Large intestine (tissue), 3 donors: Measurements from ENCODE around the gene MEAK7. TPM values are rescaled to one million over a fixed set of nuclear protein-coding genes. Genes with fewer than 3 reads are reported as not detected.

Source experiments
- DNase-seq, 2 donors: peaks; one replicate each; pipeline versions ENCODE4 v3.0.0 to v3.0.0-alpha.2; 2013
- H3K27ac ChIP-seq: one replicate; pipeline ENCODE4 v1.5.1; 2013; ENCODE audit warnings: low read length
- H3K27me3 ChIP-seq: 2 replicates; pipeline ENCODE4 v1.6.1; 2013; ENCODE audit warnings: low read length; ENCODE audit not compliant: control insufficient read depth, insufficient read depth
- H3K36me3 ChIP-seq: 2 replicates; pipeline ENCODE4 v1.6.1; 2013; ENCODE audit warnings: low read length; ENCODE audit not compliant: control insufficient read depth, insufficient read depth
- H3K4me1 ChIP-seq: one replicate; pipeline ENCODE4 v1.6.1; 2013; ENCODE audit warnings: low read length; ENCODE audit not compliant: control insufficient read depth, insufficient read depth
- H3K4me3 ChIP-seq: one replicate; pipeline ENCODE4 v1.5.1; 2013; ENCODE audit warnings: low read length
- H3K9me3 ChIP-seq: one replicate; pipeline ENCODE4 v1.6.1; 2013; ENCODE audit warnings: mild to moderate bottlenecking, low read depth, low read length, moderate library complexity; ENCODE audit not compliant: control insufficient read depth
- WGBS: methylation state at CpG from one replicate; pipeline ENCODE4 v1.1.5; 2013; ENCODE audit warnings: low lambda C conversion rate; ENCODE audit not compliant: insufficient coverage; 5-methylcytosine and 5-hydroxymethylcytosine counted together
- polyA plus RNA-seq: library from polyadenylated mRNA; unstranded; fragments of 120-200 nt; gene quantifications from one replicate; pipeline ENCODE4 v1.2.1, GENCODE V29; 2013

MEAK7 gene
- polyA plus RNA-seq, 1 donor: 9.0 TPM

DNA sequence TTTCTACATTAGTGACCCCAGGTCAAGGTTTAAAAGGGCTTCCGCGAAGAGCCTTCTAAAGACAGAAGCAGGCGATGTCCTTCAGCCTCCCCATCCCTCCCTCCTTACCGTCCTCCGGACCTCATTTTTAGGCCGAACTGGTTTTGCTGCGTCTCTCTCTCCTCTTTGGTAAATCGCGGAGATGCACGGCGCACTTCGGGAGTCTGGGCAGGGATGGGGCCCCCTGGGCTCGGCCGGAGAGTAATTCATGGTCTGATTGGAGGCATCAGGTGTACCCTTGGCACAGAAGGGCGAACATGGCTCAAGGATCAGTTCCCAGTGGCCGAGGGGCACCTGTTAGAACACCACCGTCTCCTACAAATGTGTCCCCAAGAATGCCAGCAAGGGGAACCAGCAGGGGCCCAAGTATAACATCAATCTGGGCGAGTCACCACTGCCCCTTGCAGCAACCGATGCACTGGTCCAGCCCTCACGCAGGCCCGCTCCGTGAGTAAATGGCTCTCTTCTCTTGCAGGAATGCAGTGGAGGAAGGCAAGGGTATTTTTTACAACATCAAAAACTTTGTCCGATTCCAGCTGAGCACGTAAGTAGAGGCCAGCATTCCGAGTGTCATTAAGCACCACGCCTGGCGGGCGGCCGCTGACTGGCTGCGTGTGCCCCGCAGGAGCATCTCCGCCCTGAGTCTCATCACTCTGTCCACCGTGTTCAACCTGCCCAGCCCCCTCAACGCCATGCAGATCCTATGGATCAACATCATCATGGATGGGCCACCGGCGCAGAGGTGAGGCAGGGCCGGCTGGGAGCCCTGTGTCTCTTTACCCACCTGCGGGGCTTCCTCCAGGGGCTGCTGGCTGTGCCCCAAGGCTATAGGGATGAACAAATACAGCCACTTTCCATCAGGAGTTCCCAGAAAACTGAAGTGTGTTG, 45.6 kb downstream of the MEAK7 start:
- WGBS: no CpG with 5 or more reads among the region's 38 CpGs
- Histone ChIP-seq H3K36me3 (peaks cover 12% of the 10 kb centered on the region), H3K4me1 (no peaks in the 10 kb centered on the region), H3K27ac (no peak overlapping the region), H3K27me3 (no peaks in the 10 kb centered on the region), H3K9me3 (no peaks in the 10 kb centered on the region), H3K4me3 (no peak overlapping the region)
- no peak for DNase-seq

DNA sequence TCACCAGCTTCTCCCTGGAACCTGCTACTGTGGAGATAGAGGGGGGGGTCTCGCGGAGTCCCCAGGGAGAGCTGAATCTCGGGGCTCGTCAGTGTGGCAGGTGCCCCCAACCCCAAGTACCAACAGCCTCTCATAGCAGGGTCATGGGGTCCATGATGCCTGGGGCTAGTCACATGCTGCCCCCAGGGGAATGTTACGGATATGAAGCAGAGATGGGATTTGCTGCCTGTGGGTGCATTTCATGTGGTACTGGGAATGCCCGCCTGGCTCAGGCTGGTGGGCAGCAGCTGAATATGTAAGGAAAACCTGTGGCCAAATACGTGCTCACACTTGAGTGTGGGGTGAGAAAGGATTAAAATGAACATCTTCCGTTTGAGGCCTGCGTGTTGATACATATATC, 49.4 kb downstream of the MEAK7 start:
- WGBS: 100% methylated on average over 2 of the region's 9 CpGs
- no peak overlapping the region for H3K4me3 ChIP-seq
- no peaks in the 10 kb centered on the region for H3K27me3 ChIP-seq
- no peaks in the 10 kb centered on the region for H3K9me3 ChIP-seq
- DNase-seq: no peak
- no peak overlapping the region for H3K27ac ChIP-seq
- no peaks in the 10 kb centered on the region for H3K4me1 ChIP-seq
- H3K36me3 ChIP-seq: peaks cover 3% of the 10 kb centered on the region

Other genes with a start within 250 kb of the MEAK7 start
- gene WFDC1, start 209.8 kb downstream of the MEAK7 start, polyA plus RNA-seq: 18.6 TPM
- 17.4 TPM for gene ATP2C2, start 136.1 kb downstream of the MEAK7 start, polyA plus RNA-seq
- gene COTL1, start 113.4 kb upstream of the MEAK7 start, polyA plus RNA-seq: 60.8 TPM
- gene KLHL36, start 143.9 kb upstream of the MEAK7 start, polyA plus RNA-seq: 32.8 TPM
- gene USP10, start 195.3 kb upstream of the MEAK7 start, polyA plus RNA-seq: 66.5 TPM